GM23248 (cell line): ENCODE results near the gene PTPRN2.

Experiments
- EZH2 ChIP-seq: fragments of 200-600 bp; sonication (generic); IDR thresholded peaks from 2 replicates; pipeline ENCODE4 v1.6.1; 2018; ENCODE audit warnings: antibody characterized with exemption, mild to moderate bottlenecking; ENCODE audit not compliant: insufficient read depth, poor library complexity, severe bottlenecking
- EZH2phosphoT487 ChIP-seq: fragments of 200-600 bp; sonication (generic); IDR thresholded peaks from 2 replicates; pipeline ENCODE4 v1.6.1; 2018; ENCODE audit warnings: antibody characterized with exemption, moderate library complexity, mild to moderate bottlenecking, low read depth; ENCODE audit not compliant: insufficient read depth

- no peak for TF ChIP-seq EZH2phosphoT487
- TF ChIP-seq EZH2: no peak
Measured at GRCh38 chr7:158421361-158421760, 166.3 kb downstream of the PTPRN2 start.
